ENCODE measurements around the gene LRCH4. TPM values are rescaled to one million over a fixed set of nuclear protein-coding genes. Genes with fewer than 3 reads are reported as not detected.

Gene LRCH4
- total and polyA plus RNA-seq, 2 of the 13 experiments (the other 11 are each of a cell fraction or from before 2014, with no cell fraction given): 7.0 to 9.3 TPM

DNA sequence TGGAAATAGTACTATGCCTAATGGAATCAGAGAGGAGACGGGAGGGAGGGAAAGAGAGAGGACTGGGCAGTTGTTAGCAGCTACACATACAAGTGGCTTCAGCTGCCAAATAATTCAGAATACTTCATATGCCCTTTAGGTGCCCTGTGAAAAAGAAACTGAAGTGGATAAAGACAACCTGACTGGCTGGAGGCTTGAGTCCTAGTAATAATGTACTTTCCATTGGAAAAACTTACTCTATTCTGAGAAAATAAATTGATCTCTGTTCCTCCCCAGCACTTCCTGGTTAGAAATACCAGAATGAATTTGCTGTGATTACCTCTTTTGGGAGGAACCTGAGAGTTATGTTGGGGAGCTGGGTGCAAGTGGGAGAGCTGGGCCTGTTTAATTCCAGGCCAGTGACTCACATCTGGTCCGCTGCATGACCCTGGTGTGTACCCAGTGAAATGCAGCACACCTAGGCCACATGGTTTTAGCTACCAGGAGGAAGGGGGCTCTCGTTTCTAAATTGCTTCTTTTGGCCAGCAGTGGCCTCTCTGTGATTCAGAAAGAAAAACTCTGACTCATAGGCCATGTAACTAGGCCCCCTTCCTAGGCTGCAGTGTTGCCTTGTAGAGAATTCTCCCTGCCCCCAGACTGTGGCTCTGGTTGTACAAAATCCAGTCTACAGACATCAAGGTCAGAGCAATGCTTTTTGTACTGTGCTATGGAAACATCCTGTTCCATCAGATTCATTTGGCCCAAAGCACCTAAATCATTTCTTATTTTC is 40.4 kb downstream of the LRCH4 start (continued):
- no peak for TF ChIP-seq RFXANK (CRISPR knock-in tag; IDR thresholded peaks at IDR 0.05)
- TF ChIP-seq JUN (CRISPR knock-in tag; IDR thresholded peaks at IDR 0.05): peak; percentile 83
- TF ChIP-seq, protein P1, sequence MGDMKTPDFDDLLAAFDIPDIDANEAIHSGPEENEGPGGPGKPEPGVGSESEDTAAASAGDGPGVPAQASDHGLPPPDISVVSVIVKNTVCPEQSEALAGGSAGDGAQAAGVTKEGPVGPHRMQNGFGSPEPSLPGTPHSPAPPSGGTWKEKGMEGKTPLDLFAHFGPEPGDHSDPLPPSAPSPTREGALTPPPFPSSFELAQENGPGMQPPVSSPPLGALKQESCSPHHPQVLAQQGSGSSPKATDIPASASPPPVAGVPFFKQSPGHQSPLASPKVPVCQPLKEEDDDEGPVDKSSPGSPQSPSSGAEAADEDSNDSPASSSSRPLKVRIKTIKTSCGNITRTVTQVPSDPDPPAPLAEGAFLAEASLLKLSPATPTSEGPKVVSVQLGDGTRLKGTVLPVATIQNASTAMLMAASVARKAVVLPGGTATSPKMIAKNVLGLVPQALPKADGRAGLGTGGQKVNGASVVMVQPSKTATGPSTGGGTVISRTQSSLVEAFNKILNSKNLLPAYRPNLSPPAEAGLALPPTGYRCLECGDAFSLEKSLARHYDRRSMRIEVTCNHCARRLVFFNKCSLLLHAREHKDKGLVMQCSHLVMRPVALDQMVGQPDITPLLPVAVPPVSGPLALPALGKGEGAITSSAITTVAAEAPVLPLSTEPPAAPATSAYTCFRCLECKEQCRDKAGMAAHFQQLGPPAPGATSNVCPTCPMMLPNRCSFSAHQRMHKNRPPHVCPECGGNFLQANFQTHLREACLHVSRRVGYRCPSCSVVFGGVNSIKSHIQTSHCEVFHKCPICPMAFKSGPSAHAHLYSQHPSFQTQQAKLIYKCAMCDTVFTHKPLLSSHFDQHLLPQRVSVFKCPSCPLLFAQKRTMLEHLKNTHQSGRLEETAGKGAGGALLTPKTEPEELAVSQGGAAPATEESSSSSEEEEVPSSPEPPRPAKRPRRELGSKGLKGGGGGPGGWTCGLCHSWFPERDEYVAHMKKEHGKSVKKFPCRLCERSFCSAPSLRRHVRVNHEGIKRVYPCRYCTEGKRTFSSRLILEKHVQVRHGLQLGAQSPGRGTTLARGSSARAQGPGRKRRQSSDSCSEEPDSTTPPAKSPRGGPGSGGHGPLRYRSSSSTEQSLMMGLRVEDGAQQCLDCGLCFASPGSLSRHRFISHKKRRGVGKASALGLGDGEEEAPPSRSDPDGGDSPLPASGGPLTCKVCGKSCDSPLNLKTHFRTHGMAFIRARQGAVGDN (CRISPR knock-in tag; IDR thresholded peaks at IDR 0.05): peak; percentile 39; the same call in 1 of the 2 replicates
- TF ChIP-seq ZNF768 (CRISPR knock-in tag; IDR thresholded peaks at IDR 0.05): no peak
- TF ChIP-seq HOXA9 (CRISPR knock-in tag; IDR thresholded peaks at IDR 0.05; ENCODE audit: borderline replicate concordance): no peak
- TF ChIP-seq CHD4 (IDR thresholded peaks at IDR 0.05; ENCODE audit: borderline replicate concordance, low read length): no peak
- no peak for TF ChIP-seq ZNF451 (CRISPR knock-in tag; IDR thresholded peaks at IDR 0.05)
- no peak for TF ChIP-seq RNF2 (conservative IDR thresholded peaks at IDR 0.05; ENCODE audit: low read depth)
- no peak for TF ChIP-seq ZFP62 (CRISPR knock-in tag; IDR thresholded peaks at IDR 0.05)
- TF ChIP-seq ZNF530 (CRISPR knock-in tag; IDR thresholded peaks at IDR 0.05; ENCODE audit: low read depth): no peak
- TF ChIP-seq ZNF138 (CRISPR knock-in tag; IDR thresholded peaks at IDR 0.05; ENCODE audit: low read depth): no peak
- no peak for TF ChIP-seq KDM1A (CRISPR knock-in tag; IDR thresholded peaks at IDR 0.05)
- TF ChIP-seq NONO (IDR thresholded peaks at IDR 0.05): no peak
- no peak for TF ChIP-seq NONO (CRISPR knock-in tag; conservative IDR thresholded peaks at IDR 0.05)
- TF ChIP-seq, protein P2, sequence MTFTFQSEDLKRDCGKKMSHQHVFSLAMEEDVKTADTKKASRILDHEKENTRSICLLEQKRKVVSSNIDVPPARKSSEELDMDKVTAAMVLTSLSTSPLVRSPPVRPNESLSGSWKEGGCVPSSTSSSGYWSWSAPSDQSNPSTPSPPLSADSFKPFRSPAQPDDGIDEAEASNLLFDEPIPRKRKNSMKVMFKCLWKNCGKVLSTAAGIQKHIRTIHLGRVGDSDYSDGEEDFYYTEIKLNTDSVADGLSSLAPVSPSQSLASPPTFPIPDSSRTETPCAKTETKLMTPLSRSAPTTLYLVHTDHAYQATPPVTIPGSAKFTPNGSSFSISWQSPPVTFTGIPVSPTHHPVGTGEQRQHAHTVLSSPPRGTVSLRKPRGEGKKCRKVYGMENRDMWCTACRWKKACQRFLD (CRISPR knock-in tag; IDR thresholded peaks at IDR 0.05; ENCODE audit: borderline replicate concordance): no peak
- no peak for TF ChIP-seq ZNF839 (CRISPR knock-in tag; IDR thresholded peaks at IDR 0.05; ENCODE audit: borderline replicate concordance)
- no peak for TF ChIP-seq ZNF7 (CRISPR knock-in tag; IDR thresholded peaks at IDR 0.05)
- peak; percentile 40 for TF ChIP-seq TBL1XR1 (IDR thresholded peaks at IDR 0.05; ENCODE audit: borderline replicate concordance, low read length, partially characterized antibody)
- TF ChIP-seq ZNF460 (CRISPR knock-in tag; IDR thresholded peaks at IDR 0.05; ENCODE audit: borderline replicate concordance): no peak
- 0 out of 2 replicates have a peak, but pooled peaks have one; percentile 44 for TF ChIP-seq KMT2A (CRISPR knock-in tag; IDR thresholded peaks at IDR 0.05)
- no peak for TF ChIP-seq ISX (CRISPR knock-in tag; conservative IDR thresholded peaks at IDR 0.05)
- TF ChIP-seq, protein P3, sequence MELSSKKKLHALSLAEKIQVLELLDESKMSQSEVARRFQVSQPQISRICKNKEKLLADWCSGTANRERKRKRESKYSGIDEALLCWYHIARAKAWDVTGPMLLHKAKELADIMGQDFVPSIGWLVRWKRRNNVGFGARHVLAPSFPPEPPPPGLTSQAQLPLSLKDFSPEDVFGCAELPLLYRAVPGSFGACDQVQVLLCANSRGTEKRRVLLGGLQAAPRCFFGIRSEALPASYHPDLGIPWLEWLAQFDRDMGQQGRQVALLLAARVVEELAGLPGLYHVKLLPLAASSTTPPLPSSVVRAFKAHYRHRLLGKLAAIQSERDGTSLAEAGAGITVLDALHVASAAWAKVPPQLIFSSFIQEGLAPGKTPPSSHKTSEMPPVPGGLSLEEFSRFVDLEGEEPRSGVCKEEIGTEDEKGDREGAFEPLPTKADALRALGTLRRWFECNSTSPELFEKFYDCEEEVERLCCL (CRISPR knock-in tag; IDR thresholded peaks at IDR 0.05; ENCODE audit: borderline replicate concordance): no peak

All from HepG2 (cell line).